Caco-2 (cell line): Measurements from ENCODE around the gene TNRC6C. TPM values are rescaled to one million over a fixed set of nuclear protein-coding genes. Genes with fewer than 3 reads are reported as not detected.

Source experiments
- BruUV-seq: library from RNA; stranded (reverse); fragments of 400-500 nt; replicated peaks from 2 replicates; lab custom pipeline; 2021; lab: Mats Ljungman, UMichigan
- CTCF ChIA-PET: fragments of 300-600 bp; sonication (Branson Sonifier 250); formaldehyde crosslinking; loops from one replicate; lab custom pipeline; 2022; ENCODE audit warnings: antibody characterized with exemption; lab: Charles Lee
- POLR2A ChIA-PET: fragments of 300-600 bp; sonication (Branson Sonifier 250); formaldehyde crosslinking; loops from one replicate; lab custom pipeline; 2022; ENCODE audit warnings: antibody characterized with exemption; lab: Charles Lee
- DNase-seq, 2 experiments: peaks; one replicate each; pipeline versions ENCODE4 v3.0.0 to v3.0.0-alpha.2; 2020 to 2022
- H3K27me3 ChIP-seq: replicated peaks from 2 replicates; pipeline ENCODE4 v1.6.0; 2011; ENCODE audit warnings: low read length; ENCODE audit not compliant: control insufficient read depth, insufficient read depth
- H3K36me3 ChIP-seq: 2 replicates; pipeline ENCODE4 v1.5.1; 2011; ENCODE audit warnings: low read length; ENCODE audit not compliant: control insufficient read depth, insufficient read depth
- H3K4me1 ChIP-seq: fragments of 250-450 bp; sonication (Bioruptor Pico); 2 replicates; pipeline ENCODE4 v1.5.1; 2020; ENCODE audit warnings: mild to moderate bottlenecking
- H3K4me3 ChIP-seq: 2 replicates; pipeline ENCODE4 v1.5.1; 2011; ENCODE audit warnings: low read depth, mild to moderate bottlenecking, control low read depth, low read length
- H3K9me3 ChIP-seq: fragments of 250-450 bp; sonication (Bioruptor Pico); 2 replicates; pipeline ENCODE4 v1.5.1; 2020; ENCODE audit warnings: mild to moderate bottlenecking, moderate library complexity
- H3K27ac Mint-ChIP-seq: one replicate; pipeline ENCODE4 v1.8.0; 2022; ENCODE audit warnings: mixed read lengths; ENCODE audit not compliant: unreplicated experiment
- H3K27me3 Mint-ChIP-seq: one replicate; pipeline ENCODE4 v1.8.0; 2022; ENCODE audit warnings: mixed read lengths; ENCODE audit not compliant: insufficient read depth, unreplicated experiment
- H3K36me3 Mint-ChIP-seq: one replicate; pipeline ENCODE4 v1.8.0; 2022; ENCODE audit warnings: mild to moderate bottlenecking, mixed read lengths; ENCODE audit not compliant: insufficient read depth, unreplicated experiment
- H3K4me1 Mint-ChIP-seq: one replicate; pipeline ENCODE4 v1.8.0; 2022; ENCODE audit warnings: low read depth, mixed read lengths; ENCODE audit not compliant: unreplicated experiment
- H3K4me3 Mint-ChIP-seq: one replicate; pipeline ENCODE4 v1.8.0; 2022; ENCODE audit warnings: mild to moderate bottlenecking, moderate library complexity, mixed read lengths; ENCODE audit not compliant: unreplicated experiment
- H3K9me3 Mint-ChIP-seq: one replicate; pipeline ENCODE4 v1.8.0; 2022; ENCODE audit warnings: mixed read lengths; ENCODE audit not compliant: unreplicated experiment
- intact Hi-C: fragments of 100-400 bp; cut with micrococcal nuclease; formaldehyde crosslinking; loops from one replicate; pipeline ENCODE4 v1.10.0; 2022; ENCODE audit not compliant: unreplicated experiment
- total RNA-seq: library from RNA; stranded (reverse); gene quantifications from 2 replicates; pipeline ENCODE4 v1.2.3, GENCODE V29; 2022
- TF ChIP-seq, protein P1 (sequence below), 2 experiments: fragments of 200-600 bp in 1 of 2; IDR thresholded peaks; 1 replicate in 1 of 2; 2 replicates in 1 of 2; pipeline versions ENCODE4 v1.5.1 to v1.8.0; 2011 to 2022; ENCODE audit warnings: antibody characterized with exemption in 1 of 2, control low read depth in 1 of 2, inconsistent platforms in 1 of 2, low read depth in 1 of 2, low read length in 1 of 2, mild to moderate bottlenecking in 1 of 2, moderate library complexity in 1 of 2; ENCODE audit not compliant: insufficient read depth in 1 of 2, severe bottlenecking in 1 of 2, unreplicated experiment in 1 of 2

TNRC6C gene
- total RNA-seq, 1 experiment from 2014 or later = 17.9 TPM

DNA sequence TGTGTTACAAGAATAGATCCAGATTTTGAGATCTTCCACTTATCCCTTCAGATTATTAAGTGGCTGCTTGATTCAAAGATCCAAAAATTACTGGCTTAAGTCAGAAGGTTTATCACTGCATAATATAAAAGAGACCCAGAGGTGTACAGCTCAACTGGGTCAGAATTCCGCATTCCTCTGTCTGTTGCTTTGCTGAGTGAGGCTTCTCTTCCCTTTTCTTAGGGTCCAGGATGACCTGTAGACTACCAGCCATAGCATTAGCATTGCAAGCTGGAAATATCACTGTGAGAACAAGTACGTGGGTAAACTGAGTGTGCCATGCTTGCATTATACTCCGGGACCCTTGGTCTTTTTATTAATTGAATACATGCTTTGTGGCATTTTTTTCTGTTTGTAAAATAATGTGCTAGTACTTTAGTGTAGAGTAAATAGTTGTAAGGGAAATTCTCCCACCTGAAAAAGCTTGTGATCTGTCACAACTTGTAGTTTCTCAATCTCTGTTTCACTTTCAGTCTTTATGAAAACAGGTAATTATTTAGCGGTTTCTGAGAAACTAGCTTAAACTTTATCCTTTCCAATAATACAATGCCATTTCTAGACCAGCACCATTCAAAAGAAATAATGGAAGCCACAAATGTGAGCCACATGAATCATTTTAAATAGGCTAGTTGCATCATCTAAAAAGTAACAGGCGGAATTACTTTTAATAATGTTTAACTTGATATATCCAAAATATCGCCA, 61.6 kb downstream of the TNRC6C start:
- intact Hi-C loops = loop anchor here (1.0 to 10.0 kb wide), 2 partner anchors 65 to 135 kb away; no protein-coding TSS in a partner anchor
- Mint-ChIP-seq H3K27ac (no peak overlapping the region), H3K4me1 (no peaks in the 10 kb centered on the region), H3K27me3 (no peaks in the 10 kb centered on the region), H3K36me3 (no peaks in the 10 kb centered on the region), H3K4me3 (no peak overlapping the region), H3K9me3 (no peaks in the 10 kb centered on the region)
- Histone ChIP-seq H3K4me3 (no peak overlapping the region), H3K36me3 (no peaks in the 10 kb centered on the region), H3K9me3 (no peaks in the 10 kb centered on the region), H3K4me1 (no peaks in the 10 kb centered on the region), H3K27me3 (no peaks in the 10 kb centered on the region)
- no peak for DNase-seq
- TF ChIP-seq, protein P1, sequence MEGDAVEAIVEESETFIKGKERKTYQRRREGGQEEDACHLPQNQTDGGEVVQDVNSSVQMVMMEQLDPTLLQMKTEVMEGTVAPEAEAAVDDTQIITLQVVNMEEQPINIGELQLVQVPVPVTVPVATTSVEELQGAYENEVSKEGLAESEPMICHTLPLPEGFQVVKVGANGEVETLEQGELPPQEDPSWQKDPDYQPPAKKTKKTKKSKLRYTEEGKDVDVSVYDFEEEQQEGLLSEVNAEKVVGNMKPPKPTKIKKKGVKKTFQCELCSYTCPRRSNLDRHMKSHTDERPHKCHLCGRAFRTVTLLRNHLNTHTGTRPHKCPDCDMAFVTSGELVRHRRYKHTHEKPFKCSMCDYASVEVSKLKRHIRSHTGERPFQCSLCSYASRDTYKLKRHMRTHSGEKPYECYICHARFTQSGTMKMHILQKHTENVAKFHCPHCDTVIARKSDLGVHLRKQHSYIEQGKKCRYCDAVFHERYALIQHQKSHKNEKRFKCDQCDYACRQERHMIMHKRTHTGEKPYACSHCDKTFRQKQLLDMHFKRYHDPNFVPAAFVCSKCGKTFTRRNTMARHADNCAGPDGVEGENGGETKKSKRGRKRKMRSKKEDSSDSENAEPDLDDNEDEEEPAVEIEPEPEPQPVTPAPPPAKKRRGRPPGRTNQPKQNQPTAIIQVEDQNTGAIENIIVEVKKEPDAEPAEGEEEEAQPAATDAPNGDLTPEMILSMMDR (IDR thresholded peaks at IDR 0.05; ENCODE audit: insufficient read depth in 1 of 2, low read depth in 1 of 2, low read length in 1 of 2, severe bottlenecking in 1 of 2, unreplicated experiment in 1 of 2) = no peak
- ChIA-PET POLR2A (interaction anchor here (1.7 kb wide), 1 partner anchor 62 kb away, joined by 10 read pairs; the partner anchor contains the start of gene TNRC6C), CTCF (interaction anchor here (0.9 to 1.8 kb wide), 4 partner anchors 21 to 477 kb away, joined by 3 to 13 read pairs (median 9); no protein-coding TSS in a partner anchor)
- no TSS peak for BruUV-seq

DNA sequence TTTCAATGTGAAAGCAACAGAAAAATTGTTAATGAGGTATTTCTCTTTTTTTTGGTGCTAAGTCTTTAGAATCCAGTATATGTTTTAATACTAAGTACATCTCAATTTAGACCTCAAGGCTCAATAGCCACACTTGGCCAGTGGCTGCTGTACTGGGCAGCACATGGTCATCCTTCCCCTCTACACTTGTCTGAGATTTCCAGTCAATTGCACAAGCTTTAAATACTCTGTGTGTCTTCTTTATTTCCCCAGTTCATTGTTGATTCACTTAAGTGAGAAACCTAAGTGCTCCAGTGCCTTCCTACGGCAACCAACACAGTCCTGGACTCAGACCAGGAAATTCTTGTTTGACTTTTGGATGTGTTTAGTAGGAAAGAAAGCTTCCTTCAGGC, 62.2 kb downstream of the TNRC6C start:
- H3K4me1 ChIP-seq = no peaks in the 10 kb centered on the region
- H3K36me3 ChIP-seq = no peaks in the 10 kb centered on the region
- no peaks in the 10 kb centered on the region for H3K27me3 ChIP-seq
- Mint-ChIP-seq H3K4me3 (no peak overlapping the region), H3K4me1 (no peaks in the 10 kb centered on the region), H3K27me3 (no peaks in the 10 kb centered on the region), H3K27ac (no peak overlapping the region), H3K9me3 (no peaks in the 10 kb centered on the region), H3K36me3 (no peaks in the 10 kb centered on the region)
- POLR2A ChIA-PET = no interaction called here
- no peak overlapping the region for H3K4me3 ChIP-seq
- TF ChIP-seq, protein P1 (IDR thresholded peaks at IDR 0.05; ENCODE audit: insufficient read depth in 1 of 2, low read depth in 1 of 2, low read length in 1 of 2, severe bottlenecking in 1 of 2, unreplicated experiment in 1 of 2) = no peak
- no peak for DNase-seq
- no peaks in the 10 kb centered on the region for H3K9me3 ChIP-seq
- CTCF ChIA-PET = interaction anchor here (0.5 to 0.6 kb wide), 3 partner anchors 157 to 391 kb away, joined by 3 to 7 read pairs (median 5); no protein-coding TSS in a partner anchor
- intact Hi-C loops = no loop called here
- BruUV-seq = no TSS peak

DNA sequence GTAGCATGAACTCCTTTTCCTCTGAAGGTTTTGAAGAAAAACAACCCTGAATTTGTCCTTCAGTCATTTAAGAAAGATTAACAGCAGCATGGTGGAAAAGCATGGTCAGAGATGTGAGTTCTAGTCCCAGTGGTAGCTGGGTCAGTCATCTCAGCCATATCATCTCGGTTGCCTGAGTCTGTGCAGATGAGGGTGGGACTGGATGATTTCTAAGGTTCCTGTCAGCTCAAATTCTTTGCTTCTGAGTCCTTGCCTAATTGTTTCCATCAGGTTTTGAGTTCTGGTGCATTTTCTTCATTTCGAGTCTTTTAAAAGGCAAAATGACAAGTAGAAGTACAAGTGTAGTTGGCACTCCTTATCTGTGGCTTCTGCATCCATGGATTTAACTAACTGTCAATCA, 63.9 kb downstream of the TNRC6C start:
- no TSS peak for BruUV-seq
- intact Hi-C loops = no loop called here
- no peak overlapping the region for H3K4me3 Mint-ChIP-seq
- Histone ChIP-seq H3K4me1 (no peaks in the 10 kb centered on the region), H3K9me3 (no peaks in the 10 kb centered on the region), H3K36me3 (no peaks in the 10 kb centered on the region), H3K4me3 (no peak overlapping the region), H3K27me3 (no peaks in the 10 kb centered on the region)
- no peak for DNase-seq
- H3K36me3 Mint-ChIP-seq = no peaks in the 10 kb centered on the region
- H3K27me3 Mint-ChIP-seq = no peaks in the 10 kb centered on the region
- H3K9me3 Mint-ChIP-seq = no peaks in the 10 kb centered on the region
- ChIA-PET CTCF (no interaction called here), POLR2A (no interaction called here)
- H3K27ac Mint-ChIP-seq = no peak overlapping the region
- H3K4me1 Mint-ChIP-seq = no peaks in the 10 kb centered on the region
- TF ChIP-seq, protein P1 (IDR thresholded peaks at IDR 0.05; ENCODE audit: insufficient read depth in 1 of 2, low read depth in 1 of 2, low read length in 1 of 2, severe bottlenecking in 1 of 2, unreplicated experiment in 1 of 2) = no peak
